HG03135 (cell line): ENCODE results near the gene SCUBE1.

Source experiments
- ATAC-seq: cut with Tn5 transposase; IDR thresholded peaks from one replicate; pipeline ENCODE4 v1.9.1; 2021; ENCODE audit warnings: mild to moderate bottlenecking, moderate library complexity; ENCODE audit not compliant: unreplicated experiment

The SCUBE1 gene

GRCh38 chr22:43303751-43304150, 39.4 kb downstream of the SCUBE1 start:
- no peak for ATAC-seq

GRCh38 chr22:43303166-43303565, 40.0 kb downstream of the SCUBE1 start:
- no peak for ATAC-seq

GRCh38 chr22:43302531-43303041, 40.6 kb downstream of the SCUBE1 start:
- ATAC-seq = no peak

GRCh38 chr22:43301866-43302265, 41.3 kb downstream of the SCUBE1 start:
- ATAC-seq = no peak

- no peak for ATAC-seq
These were observed 42.1 kb downstream of the SCUBE1 start for GRCh38 chr22:43300891-43301676.

- ATAC-seq = no peak
These were observed 43.4 kb downstream of the SCUBE1 start for GRCh38 chr22:43299736-43300135.

GRCh38 chr22:43298062-43298801, 44.9 kb downstream of the SCUBE1 start:
- ATAC-seq = no peak

- no peak for ATAC-seq
These were observed 45.7 kb downstream of the SCUBE1 start for GRCh38 chr22:43297270-43298061.

- ATAC-seq = no peak
These were observed 46.8 kb downstream of the SCUBE1 start for GRCh38 chr22:43296276-43296902.

- ATAC-seq = no peak
These were observed 47.5 kb downstream of the SCUBE1 start for GRCh38 chr22:43295660-43296059.

- ATAC-seq = no peak
These were observed 48.0 kb downstream of the SCUBE1 start for GRCh38 chr22:43295173-43295572.

- ATAC-seq = no peak
These were observed 49.3 kb downstream of the SCUBE1 start for GRCh38 chr22:43293655-43294392.

- ATAC-seq = no peak
These were observed 49.9 kb downstream of the SCUBE1 start for GRCh38 chr22:43293259-43293654.

- no peak for ATAC-seq
These were observed 50.5 kb downstream of the SCUBE1 start for GRCh38 chr22:43292630-43293018.

GRCh38 chr22:43291381-43291780, 51.8 kb downstream of the SCUBE1 start:
- no peak for ATAC-seq

GRCh38 chr22:43289976-43290721, 53.0 kb downstream of the SCUBE1 start:
- ATAC-seq = no peak

- no peak for ATAC-seq
These were observed 53.6 kb downstream of the SCUBE1 start for GRCh38 chr22:43289531-43289963.

- no peak for ATAC-seq
These were observed 54.3 kb downstream of the SCUBE1 start for GRCh38 chr22:43288807-43289420.

- ATAC-seq = no peak
These were observed 54.8 kb downstream of the SCUBE1 start for GRCh38 chr22:43288378-43288777.
